K562 (cell line): ENCODE results near the gene TAOK2. TPM values are rescaled to one million over a fixed set of nuclear protein-coding genes. Genes with fewer than 3 reads are reported as not detected.

Experiments used
- FOXJ2 ChIP-seq: fragments of 200-800 bp; sonication (Bioruptor generic); IDR thresholded peaks from 2 replicates; pipeline ENCODE4 v1.6.1; 2016; ENCODE audit warnings: missing genetic modification characterization, missing compliant biosample characterization
- SMARCA4 ChIP-seq: fragments of 450-650 bp; IDR thresholded peaks from 2 replicates; pipeline ENCODE4 v1.6.1; 2016
- TFAM ChIP-seq: fragments of 250-450 bp; sonication (Bioruptor Pico); conservative IDR thresholded peaks from 2 replicates; pipeline ENCODE4 v1.5.0; 2021; ENCODE audit warnings: mild to moderate bottlenecking, moderate library complexity
- TSC22D4 ChIP-seq: fragments of 450-650 bp; IDR thresholded peaks from 2 replicates; pipeline ENCODE4 v1.6.1; 2016; ENCODE audit warnings: missing genetic modification characterization, missing biosample characterization, control low read depth
- ZNF143 ChIP-seq: sonication (generic); formaldehyde crosslinking; IDR thresholded peaks from 2 replicates; pipeline ENCODE4 v1.9.0; 2022; ENCODE audit warnings: mild to moderate bottlenecking, missing genetic modification reagents
- ZNF239 ChIP-seq: fragments of 250-450 bp; sonication (Bioruptor Pico); IDR thresholded peaks from 2 replicates; pipeline ENCODE4 v1.4.0; 2020; ENCODE audit warnings: mild to moderate bottlenecking
- ZNF316 ChIP-seq: fragments of 450-650 bp; IDR thresholded peaks from 2 replicates; pipeline ENCODE4 v1.6.1; 2016
- polyA plus RNA-seq, 8 experiments: library from polyadenylated mRNA; depleted of rRNA in 4 of 8; stranded (reverse) in 5 of 8; unstranded in 3 of 8; fragments of >200 nt; fragmentation: Nextera tagmentation in 2 of 8; fragmentation: Illumina TruSeq in 1 of 8; extraction: Ambion mirVana in 2 of 8; extraction: Trizol in 1 of 8; gene quantifications; 2 replicates each; pipeline versions ENCODE4 v1.2.1 to v1.2.3, GENCODE V29; 2011 to 2014; ENCODE audit warnings: inconsistent platforms in 1 of 8, missing spikeins in 1 of 8
- total RNA-seq, 7 experiments: library from RNA; depleted of rRNA in 6 of 7; stranded (reverse); fragments of >200 nt in 6 of 7; fragmentation: Illumina TruSeq in 2 of 7; extraction: Trizol in 2 of 7; gene quantifications; 2 replicates each; pipeline versions ENCODE4 v1.2.1 to v1.2.3, GENCODE V29; 2011 to 2021; ENCODE audit warnings: low replicate concordance in 1 of 7
- TF ChIP-seq, protein P1 (sequence below): fragments of 450-650 bp; IDR thresholded peaks from 2 replicates; pipeline ENCODE4 v1.6.1; 2016; ENCODE audit warnings: mild to moderate bottlenecking, moderate library complexity
- TF ChIP-seq, protein P2 (sequence below), 2 experiments: fragments of 250-450 bp in 1 of 2; fragments of 450-650 bp in 1 of 2; sonication (Bioruptor Pico) in 1 of 2; IDR thresholded peaks; 2 replicates each; pipeline versions ENCODE4 v1.6.1 to v1.8.0; 2016 to 2021; ENCODE audit warnings: mild to moderate bottlenecking in 2 of 2, moderate library complexity in 2 of 2, missing compliant biosample characterization in 1 of 2, missing genetic modification characterization in 1 of 2
- TF ChIP-seq, protein P3 (sequence below): sonication (generic); formaldehyde crosslinking; IDR thresholded peaks from 2 replicates; pipeline ENCODE4 v1.8.1; 2023; ENCODE audit warnings: missing genetic modification reagents, mild to moderate bottlenecking, borderline replicate concordance

Gene TAOK2
- total and polyA plus RNA-seq, 9 of the 15 experiments (the other 6 are each of a cell fraction or from before 2014, with no cell fraction given): 0.10 to 41.8 (median 13.7) TPM

DNA sequence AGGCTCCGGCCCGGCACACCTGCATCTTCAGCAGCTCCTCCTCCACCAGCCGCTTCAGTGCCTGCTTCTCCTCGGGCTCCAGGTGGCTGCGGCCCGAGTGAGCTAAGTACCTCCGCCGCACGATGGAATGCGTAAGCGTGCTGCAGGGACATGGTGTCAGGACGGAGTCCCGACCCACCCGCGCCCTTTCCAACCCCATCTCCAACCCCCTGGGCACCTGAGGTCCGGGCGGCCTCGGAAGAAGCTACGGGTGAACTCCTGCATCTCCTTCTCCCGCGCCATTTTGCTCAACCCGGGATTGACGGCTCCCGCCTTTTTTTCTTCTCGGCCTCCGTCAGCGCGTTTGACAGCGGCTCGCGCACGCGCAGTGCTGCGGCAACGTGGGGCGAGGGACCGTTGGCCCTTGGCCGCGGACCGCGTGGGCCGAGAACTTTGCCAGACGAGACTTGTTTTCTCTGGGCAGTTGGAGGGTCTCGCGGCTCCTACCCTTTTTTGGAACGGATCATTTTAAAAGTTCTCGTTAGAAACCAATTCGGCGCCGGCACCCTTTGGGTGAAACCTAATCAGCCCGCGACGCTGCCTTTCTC, 21.7 kb downstream of the TAOK2 start, which contains the start of gene HIRIP3 (continued):
- TF ChIP-seq, protein P1, sequence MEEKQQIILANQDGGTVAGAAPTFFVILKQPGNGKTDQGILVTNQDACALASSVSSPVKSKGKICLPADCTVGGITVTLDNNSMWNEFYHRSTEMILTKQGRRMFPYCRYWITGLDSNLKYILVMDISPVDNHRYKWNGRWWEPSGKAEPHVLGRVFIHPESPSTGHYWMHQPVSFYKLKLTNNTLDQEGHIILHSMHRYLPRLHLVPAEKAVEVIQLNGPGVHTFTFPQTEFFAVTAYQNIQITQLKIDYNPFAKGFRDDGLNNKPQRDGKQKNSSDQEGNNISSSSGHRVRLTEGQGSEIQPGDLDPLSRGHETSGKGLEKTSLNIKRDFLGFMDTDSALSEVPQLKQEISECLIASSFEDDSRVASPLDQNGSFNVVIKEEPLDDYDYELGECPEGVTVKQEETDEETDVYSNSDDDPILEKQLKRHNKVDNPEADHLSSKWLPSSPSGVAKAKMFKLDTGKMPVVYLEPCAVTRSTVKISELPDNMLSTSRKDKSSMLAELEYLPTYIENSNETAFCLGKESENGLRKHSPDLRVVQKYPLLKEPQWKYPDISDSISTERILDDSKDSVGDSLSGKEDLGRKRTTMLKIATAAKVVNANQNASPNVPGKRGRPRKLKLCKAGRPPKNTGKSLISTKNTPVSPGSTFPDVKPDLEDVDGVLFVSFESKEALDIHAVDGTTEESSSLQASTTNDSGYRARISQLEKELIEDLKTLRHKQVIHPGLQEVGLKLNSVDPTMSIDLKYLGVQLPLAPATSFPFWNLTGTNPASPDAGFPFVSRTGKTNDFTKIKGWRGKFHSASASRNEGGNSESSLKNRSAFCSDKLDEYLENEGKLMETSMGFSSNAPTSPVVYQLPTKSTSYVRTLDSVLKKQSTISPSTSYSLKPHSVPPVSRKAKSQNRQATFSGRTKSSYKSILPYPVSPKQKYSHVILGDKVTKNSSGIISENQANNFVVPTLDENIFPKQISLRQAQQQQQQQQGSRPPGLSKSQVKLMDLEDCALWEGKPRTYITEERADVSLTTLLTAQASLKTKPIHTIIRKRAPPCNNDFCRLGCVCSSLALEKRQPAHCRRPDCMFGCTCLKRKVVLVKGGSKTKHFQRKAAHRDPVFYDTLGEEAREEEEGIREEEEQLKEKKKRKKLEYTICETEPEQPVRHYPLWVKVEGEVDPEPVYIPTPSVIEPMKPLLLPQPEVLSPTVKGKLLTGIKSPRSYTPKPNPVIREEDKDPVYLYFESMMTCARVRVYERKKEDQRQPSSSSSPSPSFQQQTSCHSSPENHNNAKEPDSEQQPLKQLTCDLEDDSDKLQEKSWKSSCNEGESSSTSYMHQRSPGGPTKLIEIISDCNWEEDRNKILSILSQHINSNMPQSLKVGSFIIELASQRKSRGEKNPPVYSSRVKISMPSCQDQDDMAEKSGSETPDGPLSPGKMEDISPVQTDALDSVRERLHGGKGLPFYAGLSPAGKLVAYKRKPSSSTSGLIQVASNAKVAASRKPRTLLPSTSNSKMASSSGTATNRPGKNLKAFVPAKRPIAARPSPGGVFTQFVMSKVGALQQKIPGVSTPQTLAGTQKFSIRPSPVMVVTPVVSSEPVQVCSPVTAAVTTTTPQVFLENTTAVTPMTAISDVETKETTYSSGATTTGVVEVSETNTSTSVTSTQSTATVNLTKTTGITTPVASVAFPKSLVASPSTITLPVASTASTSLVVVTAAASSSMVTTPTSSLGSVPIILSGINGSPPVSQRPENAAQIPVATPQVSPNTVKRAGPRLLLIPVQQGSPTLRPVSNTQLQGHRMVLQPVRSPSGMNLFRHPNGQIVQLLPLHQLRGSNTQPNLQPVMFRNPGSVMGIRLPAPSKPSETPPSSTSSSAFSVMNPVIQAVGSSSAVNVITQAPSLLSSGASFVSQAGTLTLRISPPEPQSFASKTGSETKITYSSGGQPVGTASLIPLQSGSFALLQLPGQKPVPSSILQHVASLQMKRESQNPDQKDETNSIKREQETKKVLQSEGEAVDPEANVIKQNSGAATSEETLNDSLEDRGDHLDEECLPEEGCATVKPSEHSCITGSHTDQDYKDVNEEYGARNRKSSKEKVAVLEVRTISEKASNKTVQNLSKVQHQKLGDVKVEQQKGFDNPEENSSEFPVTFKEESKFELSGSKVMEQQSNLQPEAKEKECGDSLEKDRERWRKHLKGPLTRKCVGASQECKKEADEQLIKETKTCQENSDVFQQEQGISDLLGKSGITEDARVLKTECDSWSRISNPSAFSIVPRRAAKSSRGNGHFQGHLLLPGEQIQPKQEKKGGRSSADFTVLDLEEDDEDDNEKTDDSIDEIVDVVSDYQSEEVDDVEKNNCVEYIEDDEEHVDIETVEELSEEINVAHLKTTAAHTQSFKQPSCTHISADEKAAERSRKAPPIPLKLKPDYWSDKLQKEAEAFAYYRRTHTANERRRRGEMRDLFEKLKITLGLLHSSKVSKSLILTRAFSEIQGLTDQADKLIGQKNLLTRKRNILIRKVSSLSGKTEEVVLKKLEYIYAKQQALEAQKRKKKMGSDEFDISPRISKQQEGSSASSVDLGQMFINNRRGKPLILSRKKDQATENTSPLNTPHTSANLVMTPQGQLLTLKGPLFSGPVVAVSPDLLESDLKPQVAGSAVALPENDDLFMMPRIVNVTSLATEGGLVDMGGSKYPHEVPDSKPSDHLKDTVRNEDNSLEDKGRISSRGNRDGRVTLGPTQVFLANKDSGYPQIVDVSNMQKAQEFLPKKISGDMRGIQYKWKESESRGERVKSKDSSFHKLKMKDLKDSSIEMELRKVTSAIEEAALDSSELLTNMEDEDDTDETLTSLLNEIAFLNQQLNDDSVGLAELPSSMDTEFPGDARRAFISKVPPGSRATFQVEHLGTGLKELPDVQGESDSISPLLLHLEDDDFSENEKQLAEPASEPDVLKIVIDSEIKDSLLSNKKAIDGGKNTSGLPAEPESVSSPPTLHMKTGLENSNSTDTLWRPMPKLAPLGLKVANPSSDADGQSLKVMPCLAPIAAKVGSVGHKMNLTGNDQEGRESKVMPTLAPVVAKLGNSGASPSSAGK: peak; percentile 97
- TF ChIP-seq, protein P2, sequence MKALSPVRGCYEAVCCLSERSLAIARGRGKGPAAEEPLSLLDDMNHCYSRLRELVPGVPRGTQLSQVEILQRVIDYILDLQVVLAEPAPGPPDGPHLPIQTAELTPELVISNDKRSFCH (CRISPR knock-in tag; IDR thresholded peaks at IDR 0.05): no peak
- TF ChIP-seq, protein P2 (tag; IDR thresholded peaks at IDR 0.05): 0 out of 2 replicates have a peak, but pooled peaks have one; percentile 18
- TF ChIP-seq TSC22D4 (tag): no peak
- no peak for TF ChIP-seq ZNF143 (CRISPR knock-in tag)
- no peak for TF ChIP-seq ZNF316
- TF ChIP-seq TFAM (CRISPR knock-in tag): no peak
- TF ChIP-seq SMARCA4: no peak
- TF ChIP-seq FOXJ2 (tag): no peak
- TF ChIP-seq, protein P3, sequence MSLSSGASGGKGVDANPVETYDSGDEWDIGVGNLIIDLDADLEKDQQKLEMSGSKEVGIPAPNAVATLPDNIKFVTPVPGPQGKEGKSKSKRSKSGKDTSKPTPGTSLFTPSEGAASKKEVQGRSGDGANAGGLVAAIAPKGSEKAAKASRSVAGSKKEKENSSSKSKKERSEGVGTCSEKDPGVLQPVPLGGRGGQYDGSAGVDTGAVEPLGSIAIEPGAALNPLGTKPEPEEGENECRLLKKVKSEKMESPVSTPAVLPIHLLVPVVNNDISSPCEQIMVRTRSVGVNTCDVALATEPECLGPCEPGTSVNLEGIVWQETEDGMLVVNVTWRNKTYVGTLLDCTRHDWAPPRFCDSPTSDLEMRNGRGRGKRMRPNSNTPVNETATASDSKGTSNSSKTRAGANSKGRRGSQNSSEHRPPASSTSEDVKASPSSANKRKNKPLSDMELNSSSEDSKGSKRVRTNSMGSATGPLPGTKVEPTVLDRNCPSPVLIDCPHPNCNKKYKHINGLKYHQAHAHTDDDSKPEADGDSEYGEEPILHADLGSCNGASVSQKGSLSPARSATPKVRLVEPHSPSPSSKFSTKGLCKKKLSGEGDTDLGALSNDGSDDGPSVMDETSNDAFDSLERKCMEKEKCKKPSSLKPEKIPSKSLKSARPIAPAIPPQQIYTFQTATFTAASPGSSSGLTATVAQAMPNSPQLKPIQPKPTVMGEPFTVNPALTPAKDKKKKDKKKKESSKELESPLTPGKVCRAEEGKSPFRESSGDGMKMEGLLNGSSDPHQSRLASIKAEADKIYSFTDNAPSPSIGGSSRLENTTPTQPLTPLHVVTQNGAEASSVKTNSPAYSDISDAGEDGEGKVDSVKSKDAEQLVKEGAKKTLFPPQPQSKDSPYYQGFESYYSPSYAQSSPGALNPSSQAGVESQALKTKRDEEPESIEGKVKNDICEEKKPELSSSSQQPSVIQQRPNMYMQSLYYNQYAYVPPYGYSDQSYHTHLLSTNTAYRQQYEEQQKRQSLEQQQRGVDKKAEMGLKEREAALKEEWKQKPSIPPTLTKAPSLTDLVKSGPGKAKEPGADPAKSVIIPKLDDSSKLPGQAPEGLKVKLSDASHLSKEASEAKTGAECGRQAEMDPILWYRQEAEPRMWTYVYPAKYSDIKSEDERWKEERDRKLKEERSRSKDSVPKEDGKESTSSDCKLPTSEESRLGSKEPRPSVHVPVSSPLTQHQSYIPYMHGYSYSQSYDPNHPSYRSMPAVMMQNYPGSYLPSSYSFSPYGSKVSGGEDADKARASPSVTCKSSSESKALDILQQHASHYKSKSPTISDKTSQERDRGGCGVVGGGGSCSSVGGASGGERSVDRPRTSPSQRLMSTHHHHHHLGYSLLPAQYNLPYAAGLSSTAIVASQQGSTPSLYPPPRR (CRISPR knock-in tag): peak; percentile 48; the same call in 1 of the 2 replicates
- TF ChIP-seq ZNF239 (CRISPR knock-in tag): peak; percentile 5; the same call in 1 of the 2 replicates
